ENCODE data around the gene EIF2B5.

The EIF2B5 gene

GRCh38 chr3:184169896-184170875 is 35.0 kb downstream of the EIF2B5 start:
- no peak for DNase-seq (ENCODE audit: extremely low spot score, insufficient read length, low read depth)
- no peak for FAIRE-seq

GRCh38 chr3:184171562-184171961 is 36.4 kb downstream of the EIF2B5 start:
- DNase-seq (ENCODE audit: extremely low spot score, insufficient read length, low read depth), result no peak
- no peak for FAIRE-seq

GRCh38 chr3:184172681-184173373 is 37.7 kb downstream of the EIF2B5 start:
- FAIRE-seq, result no peak
- DNase-seq (ENCODE audit: extremely low spot score, insufficient read length, low read depth), result no peak

- DNase-seq (ENCODE audit: extremely low spot score, insufficient read length, low read depth) (no peak), FAIRE-seq (no peak)
Measured at GRCh38 chr3:184173374-184173722, 38.2 kb downstream of the EIF2B5 start.

- no peak for DNase-seq (ENCODE audit: extremely low spot score, insufficient read length, low read depth)
- no peak for FAIRE-seq
Measured at GRCh38 chr3:184174284-184174645, 39.1 kb downstream of the EIF2B5 start.

- peak; percentile 93 for DNase-seq (ENCODE audit: extremely low spot score, insufficient read length, low read depth)
- FAIRE-seq, result peak; percentile 91
Measured at GRCh38 chr3:184174646-184175492, 39.7 kb downstream of the EIF2B5 start, which contains the start of gene AP2M1. Gene AP2M1, plus strand, starts transcription at chr3:184174855. Its CDS starts 2,139 bp downstream, at chr3:184176994.

- DNase-seq (ENCODE audit: extremely low spot score, insufficient read length, low read depth), result no peak
- FAIRE-seq, result no peak
Measured at GRCh38 chr3:184175506-184175905, 40.3 kb downstream of the EIF2B5 start.

- no peak for FAIRE-seq
- no peak for DNase-seq (ENCODE audit: extremely low spot score, insufficient read length, low read depth)
Measured at GRCh38 chr3:184175981-184176376, 40.8 kb downstream of the EIF2B5 start.

- DNase-seq (ENCODE audit: extremely low spot score, insufficient read length, low read depth), result no peak
- no peak for FAIRE-seq
Measured at GRCh38 chr3:184176377-184177330, 41.5 kb downstream of the EIF2B5 start.

- FAIRE-seq (no peak), DNase-seq (ENCODE audit: extremely low spot score, insufficient read length, low read depth) (no peak)
Measured at GRCh38 chr3:184177331-184177731, 42.2 kb downstream of the EIF2B5 start.

- FAIRE-seq (no peak), DNase-seq (ENCODE audit: extremely low spot score, insufficient read length, low read depth) (no peak)
Measured at GRCh38 chr3:184177767-184178306, 42.7 kb downstream of the EIF2B5 start.

GRCh38 chr3:184178521-184179138 is 43.5 kb downstream of the EIF2B5 start:
- DNase-seq (ENCODE audit: extremely low spot score, insufficient read length, low read depth) (no peak), FAIRE-seq (no peak)

GRCh38 chr3:184180165-184180564 is 45.0 kb downstream of the EIF2B5 start:
- DNase-seq (ENCODE audit: extremely low spot score, insufficient read length, low read depth), result no peak
- no peak for FAIRE-seq

GRCh38 chr3:184181596-184181995 is 46.4 kb downstream of the EIF2B5 start:
- FAIRE-seq (no peak), DNase-seq (ENCODE audit: extremely low spot score, insufficient read length, low read depth) (no peak)

GRCh38 chr3:184183679-184184078 is 48.5 kb downstream of the EIF2B5 start:
- FAIRE-seq (no peak), DNase-seq (ENCODE audit: extremely low spot score, insufficient read length, low read depth) (no peak)

- FAIRE-seq, result no peak
Measured at GRCh38 chr3:184184546-184185230, 49.5 kb downstream of the EIF2B5 start.

GRCh38 chr3:184185461-184186183 is 50.5 kb downstream of the EIF2B5 start:
- peak; percentile 98 for FAIRE-seq
- peak; percentile 98 for DNase-seq (ENCODE audit: extremely low spot score, insufficient read length, low read depth)

More at GRCh38 chr3:184184546-184185230, 49.5 kb downstream of the EIF2B5 start:
- no peak for DNase-seq (ENCODE audit: extremely low spot score, insufficient read length, low read depth)

Measured in GM18507 (cell line).